ENCODE results near the gene CHCHD2.
"Not testable (repeated sequence)": the region's sequence is repeated elsewhere in the genome, so short reads cannot be mapped to it uniquely, and the experiment has no call there.

Gene CHCHD2

GRCh38 chr7:56097700-56098099, 8.6 kb downstream of the CHCHD2 start:
- no peak overlapping the region for H3K4me3 ChIP-seq (ENCODE audit: low read depth, low read length)
- DNase-seq (ENCODE audit: low read depth), result peak; percentile 30
- no peak for TF ChIP-seq CTCF (IDR thresholded peaks at IDR 0.05; ENCODE audit: insufficient read depth, low read depth, low read length, missing control alignments)

GRCh38 chr7:56092789-56093531, 13.3 kb downstream of the CHCHD2 start, which contains the start of gene PHKG1:
Gene PHKG1 (minus strand): TSS chr7:56092952. CDS start chr7:56088941, 4,011 bp downstream.
- no peak within 1 kb of the TSS for H3K4me3 ChIP-seq (ENCODE audit: low read depth, low read length)
- no peak for DNase-seq (ENCODE audit: low read depth)
- TF ChIP-seq CTCF (IDR thresholded peaks at IDR 0.05; ENCODE audit: insufficient read depth, low read depth, low read length, missing control alignments), result no peak

- not testable (repeated sequence) for DNase-seq (ENCODE audit: low read depth); H3K4me3 ChIP-seq (ENCODE audit: low read depth, low read length)
Observed at GRCh38 chr7:56092388-56092787, 13.9 kb downstream of the CHCHD2 start.

- no peak for DNase-seq (ENCODE audit: low read depth)
- TF ChIP-seq CTCF (IDR thresholded peaks at IDR 0.05; ENCODE audit: insufficient read depth, low read depth, low read length, missing control alignments), result no peak
- no peak overlapping the region for H3K4me3 ChIP-seq (ENCODE audit: low read depth, low read length)
Observed at GRCh38 chr7:56091591-56091990, 14.7 kb downstream of the CHCHD2 start.

- DNase-seq (ENCODE audit: low read depth), result no peak
- TF ChIP-seq CTCF (IDR thresholded peaks at IDR 0.05; ENCODE audit: insufficient read depth, low read depth, low read length, missing control alignments), result no peak
- H3K4me3 ChIP-seq (ENCODE audit: low read depth, low read length), result no peak overlapping the region
Observed at GRCh38 chr7:56087445-56087844, 18.8 kb downstream of the CHCHD2 start.

- no peak for DNase-seq (ENCODE audit: low read depth)
- no peak for TF ChIP-seq CTCF (IDR thresholded peaks at IDR 0.05; ENCODE audit: insufficient read depth, low read depth, low read length, missing control alignments)
- no peak overlapping the region for H3K4me3 ChIP-seq (ENCODE audit: low read depth, low read length)
Observed at GRCh38 chr7:56086761-56087160, 19.5 kb downstream of the CHCHD2 start.

- DNase-seq (ENCODE audit: low read depth), result no peak
- no peak for TF ChIP-seq CTCF (IDR thresholded peaks at IDR 0.05; ENCODE audit: insufficient read depth, low read depth, low read length, missing control alignments)
- no peak overlapping the region for H3K4me3 ChIP-seq (ENCODE audit: low read depth, low read length)
Observed at GRCh38 chr7:56083150-56083785, 23.0 kb downstream of the CHCHD2 start.

All from GM12865 (cell line).